Adrenal gland (tissue), 12 donors: Measurements from ENCODE around the gene CTNND1. TPM values are rescaled to one million over a fixed set of nuclear protein-coding genes. Genes with fewer than 3 reads are reported as not detected.

Experiments used
- DNase-seq, 7 donors: peaks; one replicate each; pipeline ENCODE4 v3.0.0-alpha.2; 2019 to 2020
- H3K27ac ChIP-seq, 5 donors: fragments of 200-600 bp; sonication (generic) in 4 of 5; 1 replicate in 3 of 5; 2 replicates in 2 of 5; pipeline versions ENCODE4 v1.5.1 to v1.8.0; 2016 to 2020; ENCODE audit warnings: mild to moderate bottlenecking in 1 of 5
- H3K27me3 ChIP-seq: fragments of 200-600 bp; 2 replicates; pipeline ENCODE4 v1.8.0; 2021
- H3K36me3 ChIP-seq, 2 donors: fragments of 200-600 bp; replicated peaks in 1 of 2; 1 replicate in 1 of 2; 2 replicates in 1 of 2; pipeline versions ENCODE4 v1.5.1 to v1.8.0; 2018 to 2022
- H3K4me1 ChIP-seq, 2 donors: fragments of 200-600 bp; replicated peaks in 1 of 2; 1 replicate in 1 of 2; 2 replicates in 1 of 2; pipeline versions ENCODE4 v1.5.1 to v1.8.0; 2018 to 2021
- H3K4me3 ChIP-seq, 4 donors: fragments of 200-600 bp; sonication (generic) in 3 of 4; one replicate each; pipeline ENCODE4 v1.5.1; 2016 to 2018
- H3K9me3 ChIP-seq, 3 donors: fragments of 200-600 bp; sonication (generic) in 1 of 3; replicated peaks in 1 of 3; 1 replicate in 2 of 3; 2 replicates in 1 of 3; pipeline versions ENCODE4 v1.5.1 to v1.8.0; 2016 to 2021
- CTCF ChIP-seq, 6 experiments: fragments of 450-650 bp in 4 of 6; fragments of 200-600 bp in 2 of 6; sonication (generic) in 1 of 6; IDR thresholded peaks; 1 replicate in 5 of 6; 2 replicates in 1 of 6; pipeline versions ENCODE4 v1.5.1 to v1.8.0; 2016 to 2021; ENCODE audit warnings: antibody characterized with exemption in 6 of 6, mild to moderate bottlenecking in 2 of 6, moderate library complexity in 1 of 6
- POLR2A ChIP-seq, 2 donors: fragments of 450-650 bp; IDR thresholded peaks; one replicate each; pipeline ENCODE4 v1.6.1; 2017; ENCODE audit warnings: antibody characterized with exemption in 2 of 2, mild to moderate bottlenecking in 2 of 2, moderate library complexity in 1 of 2
- WGBS, 4 donors: extraction: QIAGEN DNeasy Blood & Tissue Kit in 2 of 4; methylation state at CpG; one replicate each; pipeline versions ENCODE4 v1.1.5 to v1.1.7; 2013 to 2017; 5-methylcytosine and 5-hydroxymethylcytosine counted together
- intact Hi-C, 2 donors: fragments of 100-400 bp; cut with DNase I; formaldehyde crosslinking; loops; one replicate each; pipeline versions ENCODE4 v1.14.1 to v1.15.0; 2022 to 2023
- polyA plus RNA-seq, 3 donors: library from polyadenylated mRNA; stranded (reverse); fragments of 200-250 nt in 2 of 3; fragments of 350-450 nt in 1 of 3; fragmentation: Illumina TruSeq in 1 of 3; extraction: RNeasy Lipid Tissue Mini Kit (QIAGEN cat#74804) in 1 of 3; gene quantifications; one replicate each; pipeline ENCODE4 v1.2.3, GENCODE V29; 2013 to 2014
- total RNA-seq, 9 donors: library from RNA; depleted of rRNA in 4 of 9; stranded (reverse); fragments of >200 nt in 4 of 9; fragments of 120-200 nt in 1 of 9; fragmentation: NEBNext Ultra II Directional in 1 of 9; extraction: Animal tissue kit (Norgen Biotek cat#: 25700) in 1 of 9; gene quantifications; one replicate each; pipeline versions ENCODE4 v1.1.0 to v1.2.4, GENCODE V29; 2013 to 2023
- donor health status: healthy with polysubstance abuse.
- donor health status: Bipolar disorder and iron deficiency.
- donor health status: DM: yes; HTN: yes; CAD: no.
- donor health status: DM: no; HTN: no; CAD: no.
- donor health status: DM: no; HTN: no; CAD: no.
- donor health status: DM: yes; HTN: yes; CAD: no.

CTNND1 gene
- total and polyA plus RNA-seq, 12 donors: 26.3 to 152 (median 107) TPM

- H3K4me3 ChIP-seq: no peak overlapping the region
- H3K4me1 ChIP-seq: peaks cover 43 to 83% of the 10 kb centered on the region in 2 donors
- no peaks in the 10 kb centered on the region for H3K27me3 ChIP-seq
- intact Hi-C loops: no loop called here
- WGBS, 4 donors: 12 to 19% (median 17%) methylated on average over 1 of the region's 1 CpG
- H3K36me3 ChIP-seq: no peaks in the 10 kb centered on the region
- no peak for TF ChIP-seq POLR2A (IDR thresholded peaks at IDR 0.05)
- TF ChIP-seq CTCF (IDR thresholded peaks at IDR 0.05): no peak
- H3K27ac ChIP-seq: no peak overlapping the region
- no peak for DNase-seq
- H3K9me3 ChIP-seq: no peaks in the 10 kb centered on the region
Measured at GRCh38 chr11:57770793-57771192, 9.2 kb downstream of the CTNND1 start.

GRCh38 chr11:57771365-57771764 is 9.8 kb downstream of the CTNND1 start:
- DNase-seq: no peak
- no peaks in the 10 kb centered on the region for H3K36me3 ChIP-seq
- intact Hi-C loops: no loop called here
- no peak for TF ChIP-seq CTCF (IDR thresholded peaks at IDR 0.05)
- H3K4me1 ChIP-seq: peaks cover 48 to 83% of the 10 kb centered on the region in 2 donors
- 90 to 94% (median 92%) methylated on average over 3 of the region's 3 CpGs for WGBS, 4 donors
- no peaks in the 10 kb centered on the region for H3K9me3 ChIP-seq
- H3K27me3 ChIP-seq: no peaks in the 10 kb centered on the region
- H3K4me3 ChIP-seq: no peak overlapping the region
- no peak overlapping the region for H3K27ac ChIP-seq

- H3K27me3 ChIP-seq: no peaks in the 10 kb centered on the region
- WGBS, 4 donors: 79 to 87% (median 83%) methylated on average over 4 of the region's 4 CpGs
Measured at GRCh38 chr11:57772562-57772961, 11.0 kb downstream of the CTNND1 start.

GRCh38 chr11:57773026-57773598 is 11.5 kb downstream of the CTNND1 start:
- intact Hi-C loops: no loop called here
- Histone ChIP-seq H3K4me3 (no peak overlapping the region), H3K27ac (no peak overlapping the region), H3K36me3 (no peaks in the 10 kb centered on the region), H3K27me3 (no peaks in the 10 kb centered on the region), H3K4me1 (peaks cover 66 to 84% of the 10 kb centered on the region in 2 donors), H3K9me3 (no peaks in the 10 kb centered on the region)
- 69 to 85% (median 83%) methylated on average over 5 of the region's 5 CpGs for whole genome bisulfite sequencing, 4 donors
- TF ChIP-seq CTCF (IDR thresholded peaks at IDR 0.05) (no peak), POLR2A (IDR thresholded peaks at IDR 0.05) (no peak)
- no peak for DNase-seq

More at GRCh38 chr11:57772562-57772961, 11.0 kb downstream of the CTNND1 start:
- Histone ChIP-seq H3K4me1 (peaks cover 60 to 83% of the 10 kb centered on the region in 2 donors), H3K9me3 (no peaks in the 10 kb centered on the region), H3K36me3 (no peaks in the 10 kb centered on the region), H3K4me3 (no peak overlapping the region), H3K27ac (peak overlapping the region in 1 of 5 donors; percentile 6)
- no peak for DNase-seq
- no peak for TF ChIP-seq POLR2A (IDR thresholded peaks at IDR 0.05)
- no peak for TF ChIP-seq CTCF (IDR thresholded peaks at IDR 0.05)
- intact Hi-C loops: no loop called here
